ENCODE results near the gene SBNO2. TPM values are rescaled to one million over a fixed set of nuclear protein-coding genes. Genes with fewer than 3 reads are reported as not detected.

SBNO2 gene
- total RNA-seq, 4 donors from 2014 or later = 22.8 to 69.0 (median 25.5) TPM

DNA sequence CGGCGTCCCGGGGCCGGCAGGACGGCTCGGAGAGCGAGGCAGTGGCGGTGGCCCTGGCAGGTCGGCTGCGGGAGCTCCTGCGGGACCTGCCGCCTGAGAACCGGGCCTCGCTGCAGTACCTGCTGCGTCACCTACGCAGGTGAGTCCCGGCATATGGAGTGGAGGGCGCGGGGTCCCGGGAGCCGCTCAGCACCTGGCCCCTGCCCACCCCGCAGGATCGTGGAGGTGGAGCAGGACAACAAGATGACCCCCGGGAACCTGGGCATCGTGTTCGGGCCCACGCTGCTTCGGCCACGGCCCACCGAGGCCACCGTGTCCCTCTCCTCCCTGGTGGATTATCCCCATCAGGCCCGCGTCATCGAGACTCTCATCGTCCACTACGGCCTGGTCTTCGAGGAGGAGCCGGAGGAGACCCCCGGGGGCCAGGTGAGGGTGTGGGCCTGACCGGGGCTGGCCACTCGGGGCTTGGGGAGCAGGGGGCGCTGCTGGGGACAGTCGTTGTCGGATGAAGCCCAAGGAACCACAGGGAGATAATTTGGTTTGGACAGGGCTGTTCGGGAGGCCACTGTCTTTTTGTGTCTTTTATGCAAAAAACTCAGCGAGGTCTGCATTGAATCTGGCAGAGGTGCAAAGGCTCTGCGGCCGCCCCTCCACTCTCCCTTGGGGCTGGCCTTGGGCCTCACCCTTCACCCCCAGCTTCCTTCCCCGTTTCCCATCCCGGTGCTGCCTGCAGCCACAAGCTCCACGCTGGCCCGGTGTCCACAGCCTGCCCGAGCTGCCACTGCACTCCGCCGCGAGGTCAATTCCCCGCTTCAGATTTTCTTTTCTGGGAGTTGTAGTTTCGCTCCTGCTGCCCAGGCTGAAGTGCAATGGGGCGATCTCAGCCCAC is 90.9 kb downstream of the SBNO2 start:
- intact Hi-C loops (cut with DNase I) = no loop called here
- WGBS, 2 donors = 74 to 81% methylated on average over 23 to 38 of the region's 59 CpGs
- Histone ChIP-seq H3K4me3 (replicated peaks in 1 of 3) (no peak overlapping the region), H3K27ac (no peak overlapping the region), H3K4me1 (peaks cover 0 to 9% of the 10 kb centered on the region in 2 donors), H3K27me3 (no peaks in the 10 kb centered on the region), H3K9me3 (no peaks in the 10 kb centered on the region), H3K36me3 (peaks cover 6 to 8% of the 10 kb centered on the region in 2 donors)
- TF ChIP-seq, protein P1, sequence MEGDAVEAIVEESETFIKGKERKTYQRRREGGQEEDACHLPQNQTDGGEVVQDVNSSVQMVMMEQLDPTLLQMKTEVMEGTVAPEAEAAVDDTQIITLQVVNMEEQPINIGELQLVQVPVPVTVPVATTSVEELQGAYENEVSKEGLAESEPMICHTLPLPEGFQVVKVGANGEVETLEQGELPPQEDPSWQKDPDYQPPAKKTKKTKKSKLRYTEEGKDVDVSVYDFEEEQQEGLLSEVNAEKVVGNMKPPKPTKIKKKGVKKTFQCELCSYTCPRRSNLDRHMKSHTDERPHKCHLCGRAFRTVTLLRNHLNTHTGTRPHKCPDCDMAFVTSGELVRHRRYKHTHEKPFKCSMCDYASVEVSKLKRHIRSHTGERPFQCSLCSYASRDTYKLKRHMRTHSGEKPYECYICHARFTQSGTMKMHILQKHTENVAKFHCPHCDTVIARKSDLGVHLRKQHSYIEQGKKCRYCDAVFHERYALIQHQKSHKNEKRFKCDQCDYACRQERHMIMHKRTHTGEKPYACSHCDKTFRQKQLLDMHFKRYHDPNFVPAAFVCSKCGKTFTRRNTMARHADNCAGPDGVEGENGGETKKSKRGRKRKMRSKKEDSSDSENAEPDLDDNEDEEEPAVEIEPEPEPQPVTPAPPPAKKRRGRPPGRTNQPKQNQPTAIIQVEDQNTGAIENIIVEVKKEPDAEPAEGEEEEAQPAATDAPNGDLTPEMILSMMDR (IDR thresholded peaks at IDR 0.05) = no peak
- no peak for DNase-seq

DNA sequence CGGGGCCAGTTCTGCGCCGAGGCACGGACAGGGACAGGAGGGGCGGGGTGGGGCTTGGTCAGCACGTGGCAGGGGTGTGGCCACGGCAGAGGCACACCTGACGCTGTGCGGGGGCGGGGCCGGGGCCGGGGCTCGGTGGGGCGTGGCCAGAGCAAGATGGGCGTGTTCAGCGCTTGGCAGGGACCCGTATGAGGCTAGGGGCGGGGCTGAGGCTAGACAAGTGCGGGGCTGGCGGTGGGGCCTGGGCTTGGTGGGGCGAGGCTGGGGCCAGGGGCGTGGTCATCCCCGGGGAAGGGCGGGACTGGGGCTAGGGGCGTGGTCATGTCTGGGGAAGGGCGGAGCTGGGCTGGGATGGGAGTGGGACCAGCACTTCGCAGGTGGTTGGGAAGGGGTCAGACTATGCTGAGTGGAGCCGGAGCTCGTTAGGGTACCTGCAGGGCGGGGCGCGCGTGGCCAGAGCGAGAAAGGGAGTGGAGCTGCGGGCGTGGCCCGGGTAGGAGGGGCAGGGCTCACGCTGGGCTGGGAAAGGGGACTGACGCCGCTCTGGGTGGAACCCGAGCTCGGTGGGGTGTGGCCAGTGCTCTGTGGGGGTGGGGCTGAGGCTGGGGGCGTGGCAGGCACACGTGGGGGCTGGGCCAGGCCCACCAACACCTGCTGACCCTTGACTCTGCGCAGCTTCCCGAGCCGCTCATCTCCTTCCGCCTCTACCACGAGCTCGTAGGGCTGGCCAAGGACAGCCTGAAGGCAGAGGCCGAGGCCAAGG is 91.7 kb downstream of the SBNO2 start:
- DNase-seq = peak; percentile 64 to 91
- intact Hi-C loops (cut with DNase I) = no loop called here
- Histone ChIP-seq H3K4me3 (replicated peaks in 1 of 3) (no peak overlapping the region), H3K27ac (no peak overlapping the region), H3K36me3 (peaks cover 0 to 2% of the 10 kb centered on the region in 2 donors), H3K27me3 (no peaks in the 10 kb centered on the region), H3K4me1 (peaks cover 0 to 12% of the 10 kb centered on the region in 2 donors), H3K9me3 (no peaks in the 10 kb centered on the region)
- no peak for TF ChIP-seq POLR2A (IDR thresholded peaks at IDR 0.05)
- TF ChIP-seq, protein P1 (IDR thresholded peaks at IDR 0.05) = no peak
- 24 to 33% methylated on average over 18 to 33 of the region's 51 CpGs for WGBS, 2 donors

DNA sequence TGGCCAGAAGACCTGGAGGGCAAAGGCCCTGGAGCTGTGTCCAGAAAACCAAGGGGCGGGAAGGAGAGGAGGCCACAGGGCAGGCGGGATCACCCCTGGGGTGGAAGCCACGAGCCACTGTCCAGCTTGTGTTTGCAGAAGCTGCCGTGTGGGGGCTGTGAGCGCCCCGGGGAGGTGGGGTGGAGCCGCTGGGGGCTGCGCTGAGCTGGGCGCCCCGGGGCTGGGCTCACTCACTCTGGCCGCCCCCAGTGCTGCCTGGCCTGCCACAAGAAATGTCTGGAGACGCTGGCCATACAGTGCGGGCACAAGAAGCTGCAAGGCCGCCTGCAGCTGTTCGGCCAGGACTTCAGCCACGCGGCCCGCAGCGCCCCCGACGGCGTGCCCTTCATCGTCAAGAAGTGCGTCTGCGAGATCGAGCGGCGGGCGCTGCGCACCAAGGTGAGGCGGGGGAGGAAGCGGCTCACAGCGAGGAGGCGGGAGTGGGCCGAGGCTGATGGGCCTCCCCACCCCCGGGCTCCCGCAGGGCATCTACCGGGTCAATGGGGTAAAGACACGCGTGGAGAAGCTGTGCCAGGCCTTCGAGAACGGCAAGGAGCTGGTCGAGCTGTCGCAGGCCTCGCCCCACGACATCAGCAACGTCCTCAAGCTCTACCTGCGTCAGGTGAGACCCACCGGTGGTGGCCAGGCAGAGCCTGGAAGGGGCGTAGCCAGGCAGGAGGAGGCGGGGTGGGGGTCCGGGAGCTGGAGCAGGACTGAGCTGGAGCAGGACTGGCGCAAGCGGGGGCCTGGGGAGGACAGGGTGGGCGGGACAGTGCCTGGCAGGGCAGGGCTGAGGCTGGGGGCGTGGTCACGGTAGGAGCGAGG is 92.5 kb downstream of the SBNO2 start:
- no peak for TF ChIP-seq POLR2A (IDR thresholded peaks at IDR 0.05)
- TF ChIP-seq, protein P1 (IDR thresholded peaks at IDR 0.05) = no peak
- H3K4me1 ChIP-seq = peaks cover 0 to 18% of the 10 kb centered on the region in 2 donors
- DNase-seq = no peak
- WGBS, 2 donors = 70 to 89% methylated on average over 26 to 39 of the region's 58 CpGs
- H3K4me3 ChIP-seq (replicated peaks in 1 of 3) = no peak overlapping the region
- H3K27ac ChIP-seq = no peak overlapping the region
- intact Hi-C loops (cut with DNase I) = no loop called here
- no peaks in the 10 kb centered on the region for H3K27me3 ChIP-seq
- H3K9me3 ChIP-seq = no peaks in the 10 kb centered on the region
- H3K36me3 ChIP-seq = peaks cover 0 to 2% of the 10 kb centered on the region in 2 donors

DNA sequence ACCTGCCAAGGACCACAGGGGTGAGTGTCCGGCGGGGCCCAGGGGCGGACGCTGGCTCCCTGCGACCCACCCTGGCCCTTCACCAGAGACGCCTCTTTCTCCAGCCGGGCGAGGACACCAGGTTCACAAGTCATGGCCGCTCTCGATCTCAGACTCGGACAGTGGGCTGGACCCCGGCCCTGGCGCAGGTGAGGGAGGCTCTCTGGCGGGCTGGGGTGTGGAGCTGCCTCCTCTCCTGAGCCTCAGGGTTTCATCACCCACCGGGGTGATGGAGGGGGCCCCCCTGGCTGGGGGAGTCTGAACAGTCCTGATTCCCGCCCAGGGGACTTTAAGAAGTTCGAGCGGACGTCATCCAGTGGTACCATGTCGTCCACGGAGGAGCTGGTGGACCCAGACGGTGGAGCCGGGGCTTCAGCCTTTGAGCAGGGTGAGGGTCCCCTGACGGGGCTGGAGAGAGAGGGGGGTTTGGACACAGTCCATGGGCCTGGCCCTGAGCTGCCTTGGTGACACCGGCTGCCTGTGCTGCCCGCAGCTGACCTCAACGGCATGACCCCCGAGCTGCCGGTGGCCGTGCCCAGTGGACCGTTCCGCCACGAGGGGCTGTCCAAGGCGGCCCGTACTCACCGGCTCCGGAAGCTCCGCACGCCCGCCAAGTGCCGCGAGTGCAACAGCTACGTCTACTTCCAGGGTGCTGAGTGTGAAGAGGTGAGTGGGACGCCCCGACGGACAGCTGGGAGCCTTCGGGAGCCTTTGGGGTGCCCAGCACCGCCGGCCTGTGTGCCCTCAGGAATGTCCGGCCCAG is 93.5 kb downstream of the SBNO2 start:
- Histone ChIP-seq H3K36me3 (no peaks in the 10 kb centered on the region), H3K4me1 (peaks cover 0 to 18% of the 10 kb centered on the region in 2 donors), H3K9me3 (no peaks in the 10 kb centered on the region), H3K4me3 (replicated peaks in 1 of 3) (no peak overlapping the region), H3K27ac (no peak overlapping the region), H3K27me3 (no peaks in the 10 kb centered on the region)
- TF ChIP-seq POLR2A (IDR thresholded peaks at IDR 0.05) = no peak
- TF ChIP-seq, protein P1 (IDR thresholded peaks at IDR 0.05) = no peak
- no peak for DNase-seq
- intact Hi-C loops (cut with DNase I) = no loop called here
- WGBS, 2 donors = 89 to 93% methylated on average over 20 to 28 of the region's 50 CpGs
